A549 (cell line): ENCODE data around the gene CDC40. TPM values are rescaled to one million over a fixed set of nuclear protein-coding genes. Genes with fewer than 3 reads are reported as not detected.

Experiments
- ATAC-seq, 2 experiments: fragments of 200-7000 bp in 1 of 2; fragments of >200 bp in 1 of 2; cut with Nextera tagmentation in 1 of 2; cut with Tn5 transposase in 1 of 2; 3 replicates each; pipeline versions ENCODE4 v1.8.0 to v1.9.1; 2018 to 2020; ENCODE audit warnings: mild to moderate bottlenecking in 1 of 2, moderate library complexity in 1 of 2
- CTCF ChIA-PET: fragments of 300-600 bp; sonication (Branson Sonifier 250); formaldehyde crosslinking; extraction: SDS; loops from one replicate; lab custom pipeline; 2021; ENCODE audit warnings: antibody characterized with exemption, inconsistent platforms; lab: Yijun Ruan, JAX
- POLR2A ChIA-PET: fragments of 350-600 bp; formaldehyde crosslinking; extraction: SDS; loops from one replicate; lab custom pipeline; 2021; ENCODE audit warnings: antibody characterized with exemption, inconsistent platforms; lab: Yijun Ruan, JAX
- DNase-seq, 2 experiments: peaks; one replicate each; pipeline versions ENCODE4 v3.0.0 to v3.0.0-alpha.2; 2011 to 2016; ENCODE audit warnings: low read depth in 1 of 2, low spot score in 1 of 2
- FAIRE-seq: peaks from 2 replicates; lab custom pipeline; 2011; peaks lifted over from hg19 to GRCh38; lab: Jason Lieb, UNC
- H3K27ac ChIP-seq, 2 experiments: fragments of >200 bp; sonication (Bioruptor Twin); formaldehyde crosslinking; 3 replicates each; pipeline ENCODE4 v1.5.1; 2016 to 2017
- H3K4me1 ChIP-seq: fragments of >200 bp; sonication (Bioruptor Twin); formaldehyde crosslinking; 3 replicates; pipeline ENCODE4 v1.6.1; 2016
- H3K4me2 ChIP-seq: fragments of >200 bp; sonication (Bioruptor Twin); formaldehyde crosslinking; 3 replicates; pipeline ENCODE4 v1.6.1; 2016
- H3K4me3 ChIP-seq: fragments of >200 bp; sonication (Bioruptor Twin); formaldehyde crosslinking; 3 replicates; pipeline ENCODE4 v1.5.1; 2016
- H3K9me3 ChIP-seq: fragments of >200 bp; sonication (Bioruptor Twin); formaldehyde crosslinking; 3 replicates; pipeline ENCODE4 v1.6.1; 2016
- CBX2 ChIP-seq: fragments of 200-600 bp; sonication (generic); IDR thresholded peaks from 2 replicates; pipeline ENCODE4 v1.6.1; 2016; ENCODE audit warnings: low read depth, mild to moderate bottlenecking, borderline replicate concordance
- CHD4 ChIP-seq: fragments of 200-600 bp; sonication (generic); IDR thresholded peaks from 2 replicates; pipeline ENCODE4 v1.6.1; 2016; ENCODE audit warnings: antibody characterized with exemption, mild to moderate bottlenecking, borderline replicate concordance
- ESRRA ChIP-seq: fragments of 150-350 bp; IDR thresholded peaks from 2 replicates; pipeline ENCODE4 v1.6.1; 2014; ENCODE audit warnings: mild to moderate bottlenecking, low read length, borderline replicate concordance
- FOSB ChIP-seq: fragments of 250-450 bp; sonication (Bioruptor Pico); IDR thresholded peaks from 2 replicates; pipeline ENCODE4 v1.5.0; 2020; ENCODE audit warnings: mild to moderate bottlenecking, moderate library complexity
- FOXS1 ChIP-seq: fragments of 250-450 bp; sonication (Bioruptor Pico); IDR thresholded peaks from 2 replicates; pipeline ENCODE4 v1.5.0; 2020; ENCODE audit warnings: mild to moderate bottlenecking, moderate library complexity
- GATA3 ChIP-seq: IDR thresholded peaks from 2 replicates; pipeline ENCODE4 v1.6.1; 2012; ENCODE audit warnings: borderline replicate concordance
- HOXA7 ChIP-seq: fragments of 250-450 bp; sonication (Bioruptor Pico); IDR thresholded peaks from 2 replicates; pipeline ENCODE4 v1.5.0; 2020; ENCODE audit warnings: mild to moderate bottlenecking, moderate library complexity
- HOXB13 ChIP-seq: fragments of 250-450 bp; sonication (Bioruptor Pico); IDR thresholded peaks from 2 replicates; pipeline ENCODE4 v1.5.0; 2020; ENCODE audit warnings: low read depth, mild to moderate bottlenecking, moderate library complexity
- HOXB5 ChIP-seq: fragments of 250-450 bp; sonication (Bioruptor Pico); IDR thresholded peaks from 2 replicates; pipeline ENCODE4 v1.5.0; 2020; ENCODE audit warnings: mild to moderate bottlenecking, moderate library complexity
- JUNB ChIP-seq: fragments of >200 bp; sonication (Bioruptor Twin); formaldehyde crosslinking; IDR thresholded peaks from 2 replicates; pipeline ENCODE4 v1.6.1; 2016
- MAFK ChIP-seq: fragments of 450-650 bp; IDR thresholded peaks from 2 replicates; pipeline ENCODE4 v1.6.1; 2014; ENCODE audit not compliant: partially characterized antibody
- MAZ ChIP-seq: fragments of 150-350 bp; IDR thresholded peaks from 2 replicates; pipeline ENCODE4 v1.6.1; 2014; ENCODE audit warnings: antibody characterized with exemption, low read depth, low read length, borderline replicate concordance
- NFE2L2 ChIP-seq: fragments of 150-350 bp; conservative IDR thresholded peaks from 2 replicates; pipeline ENCODE4 v1.6.1; 2014; ENCODE audit warnings: low read length
- NR3C1 ChIP-seq: fragments of >200 bp; sonication (Bioruptor Twin); formaldehyde crosslinking; IDR thresholded peaks from 3 replicates; pipeline ENCODE4 v1.6.1; 2017
- PHF8 ChIP-seq: fragments of 200-600 bp; sonication (generic); IDR thresholded peaks from 2 replicates; pipeline ENCODE4 v1.6.1; 2016; ENCODE audit warnings: low read depth, mild to moderate bottlenecking, antibody characterized with exemption, moderate library complexity, borderline replicate concordance
- POLR2AphosphoS2 ChIP-seq: conservative IDR thresholded peaks from 2 replicates; pipeline ENCODE4 v1.6.1; 2012; ENCODE audit warnings: low read length, improper control_type of control experiment, inconsistent platforms
- RCOR1 ChIP-seq: fragments of 150-350 bp; IDR thresholded peaks from 2 replicates; pipeline ENCODE4 v1.6.1; 2014; ENCODE audit warnings: antibody characterized with exemption, low read length, low read depth
- SREBF2 ChIP-seq: fragments of 450-650 bp; IDR thresholded peaks from 2 replicates; pipeline ENCODE4 v1.6.1; 2014; ENCODE audit warnings: mild to moderate bottlenecking, moderate library complexity
- TFCP2L1 ChIP-seq: fragments of 250-450 bp; sonication (Bioruptor Pico); IDR thresholded peaks from 2 replicates; pipeline ENCODE4 v1.5.0; 2021; ENCODE audit warnings: mild to moderate bottlenecking
- TP53 ChIP-seq: fragments of 250-450 bp; sonication (Bioruptor Pico); IDR thresholded peaks from 2 replicates; pipeline ENCODE4 v1.5.0; 2021; ENCODE audit warnings: mild to moderate bottlenecking, moderate library complexity
- ZC3H11A ChIP-seq: fragments of 450-650 bp; IDR thresholded peaks from 2 replicates; pipeline ENCODE4 v1.6.1; 2014; ENCODE audit warnings: antibody characterized with exemption, mild to moderate bottlenecking
- ZFP36 ChIP-seq: fragments of 450-650 bp; IDR thresholded peaks from 2 replicates; pipeline ENCODE4 v1.6.1; 2014; ENCODE audit warnings: borderline replicate concordance; ENCODE audit not compliant: partially characterized antibody
- WGBS: methylation state at CpG from one replicate; pipeline ENCODE4 v1.1.6; 2017; ENCODE audit errors: missing lambda C conversion rate; 5-methylcytosine and 5-hydroxymethylcytosine counted together
- polyA plus RNA-seq, 4 experiments: library from polyadenylated mRNA; depleted of rRNA in 3 of 4; stranded (reverse); fragments of >200 nt; fragmentation: RNase III in 1 of 4; extraction: RNeasy Plus Mini Kit Qiagen cat#74134 plus additional on column Dnase treatment in 1 of 4; gene quantifications; 2 replicates in 3 of 4; 3 replicates in 1 of 4; pipeline ENCODE4 v1.2.3, GENCODE V29; 2011 to 2017
- TF ChIP-seq, protein P1 (sequence below): IDR thresholded peaks from 2 replicates; pipeline ENCODE4 v1.6.1; 2012
- TF ChIP-seq, protein P2 (sequence below): fragments of 250-450 bp; sonication (Bioruptor Pico); IDR thresholded peaks from 2 replicates; pipeline ENCODE4 v1.5.0; 2020; ENCODE audit warnings: low read depth, mild to moderate bottlenecking, moderate library complexity
- TF ChIP-seq, protein P3 (sequence below): IDR thresholded peaks from 2 replicates; pipeline ENCODE4 v1.6.1; 2012
- TF ChIP-seq, protein P4 (sequence below): fragments of 200-600 bp; sonication (generic); IDR thresholded peaks from 2 replicates; pipeline ENCODE4 v1.6.1; 2016; ENCODE audit warnings: antibody characterized with exemption, mild to moderate bottlenecking, moderate library complexity
- TF ChIP-seq, protein P5 (sequence below): fragments of >200 bp; sonication (Bioruptor Twin); formaldehyde crosslinking; IDR thresholded peaks from 2 replicates; pipeline ENCODE4 v1.6.1; 2016
- TF ChIP-seq, protein P6 (sequence below): fragments of >200 bp; sonication (Bioruptor Twin); formaldehyde crosslinking; IDR thresholded peaks from 3 replicates; pipeline ENCODE4 v1.5.1; 2016

The CDC40 gene
- polyA plus RNA-seq, 2 of the 4 experiments (the other 2 are of a cell fraction), result 11.6 to 22.2 TPM

GRCh38 chr6:110217266-110217665, 37.0 kb downstream of the CDC40 start:
- H3K27ac ChIP-seq, result no peak overlapping the region
- no peaks in the 10 kb centered on the region for H3K9me3 ChIP-seq
- H3K4me3 ChIP-seq, result no peak overlapping the region
- H3K4me2 ChIP-seq, result no peak overlapping the region
- POLR2A ChIA-PET, result no interaction called here
- no peak for FAIRE-seq
- no peak for DNase-seq
- TF ChIP-seq HOXA7 (CRISPR knock-in tag) (no peak), HOXB13 (CRISPR knock-in tag) (no peak), TP53 (CRISPR knock-in tag) (no peak), MAZ (no peak), NFE2L2 (no peak), ZC3H11A (no peak), TFCP2L1 (CRISPR knock-in tag) (no peak), NR3C1 (no peak), PHF8 (no peak), POLR2AphosphoS2 (no peak), HOXB5 (no peak), FOXS1 (CRISPR knock-in tag) (no peak)
- TF ChIP-seq, protein P1, sequence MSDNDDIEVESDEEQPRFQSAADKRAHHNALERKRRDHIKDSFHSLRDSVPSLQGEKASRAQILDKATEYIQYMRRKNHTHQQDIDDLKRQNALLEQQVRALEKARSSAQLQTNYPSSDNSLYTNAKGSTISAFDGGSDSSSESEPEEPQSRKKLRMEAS, result no peak
- TF ChIP-seq, protein P2, sequence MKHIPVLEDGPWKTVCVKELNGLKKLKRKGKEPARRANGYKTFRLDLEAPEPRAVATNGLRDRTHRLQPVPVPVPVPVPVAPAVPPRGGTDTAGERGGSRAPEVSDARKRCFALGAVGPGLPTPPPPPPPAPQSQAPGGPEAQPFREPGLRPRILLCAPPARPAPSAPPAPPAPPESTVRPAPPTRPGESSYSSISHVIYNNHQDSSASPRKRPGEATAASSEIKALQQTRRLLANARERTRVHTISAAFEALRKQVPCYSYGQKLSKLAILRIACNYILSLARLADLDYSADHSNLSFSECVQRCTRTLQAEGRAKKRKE (CRISPR knock-in tag), result no peak
- ATAC-seq, result no peak
- CTCF ChIA-PET, result interaction anchor here (1.6 kb wide), 1 partner anchor 42 kb away, joined by 3 read pairs; no protein-coding TSS in a partner anchor
- no peaks in the 10 kb centered on the region for H3K4me1 ChIP-seq
- 84% methylated on average over 2 of the region's 2 CpGs for WGBS

DNA sequence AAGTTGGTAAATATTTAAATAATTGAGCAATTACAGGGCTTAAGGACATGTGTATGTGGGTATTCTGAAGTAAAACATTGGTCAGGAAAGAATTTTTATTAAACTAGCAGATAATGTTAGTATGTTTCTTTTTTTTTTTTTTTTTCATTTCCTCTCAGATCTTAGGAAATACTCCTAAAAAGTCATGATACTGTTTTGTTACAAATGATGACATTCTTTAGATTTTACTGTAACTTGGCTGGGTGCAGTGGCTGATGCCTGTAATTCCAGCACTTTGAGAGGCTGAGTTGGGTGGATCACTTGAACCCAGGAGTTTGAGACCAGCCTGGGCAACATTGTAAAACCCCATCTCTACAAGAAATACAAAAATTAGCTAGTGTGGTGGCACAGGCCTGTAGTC, 41.5 kb downstream of the CDC40 start:
- CTCF ChIA-PET, result no interaction called here
- no peak for FAIRE-seq
- Histone ChIP-seq H3K4me3 (no peak overlapping the region), H3K4me2 (no peak overlapping the region), H3K27ac (no peak overlapping the region), H3K4me1 (no peaks in the 10 kb centered on the region), H3K9me3 (no peaks in the 10 kb centered on the region)
- ATAC-seq, result no peak
- TF ChIP-seq CHD4, result no peak
- TF ChIP-seq TFCP2L1 (CRISPR knock-in tag), result no peak
- no peak for TF ChIP-seq ESRRA
- TF ChIP-seq, protein P3, sequence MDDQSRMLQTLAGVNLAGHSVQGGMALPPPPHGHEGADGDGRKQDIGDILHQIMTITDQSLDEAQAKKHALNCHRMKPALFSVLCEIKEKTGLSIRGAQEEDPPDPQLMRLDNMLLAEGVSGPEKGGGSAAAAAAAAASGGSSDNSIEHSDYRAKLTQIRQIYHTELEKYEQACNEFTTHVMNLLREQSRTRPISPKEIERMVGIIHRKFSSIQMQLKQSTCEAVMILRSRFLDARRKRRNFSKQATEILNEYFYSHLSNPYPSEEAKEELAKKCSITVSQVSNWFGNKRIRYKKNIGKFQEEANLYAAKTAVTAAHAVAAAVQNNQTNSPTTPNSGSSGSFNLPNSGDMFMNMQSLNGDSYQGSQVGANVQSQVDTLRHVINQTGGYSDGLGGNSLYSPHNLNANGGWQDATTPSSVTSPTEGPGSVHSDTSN, result no peak
- no peak for DNase-seq
- POLR2A ChIA-PET, result no interaction called here

- FAIRE-seq (no peak), DNase-seq (no peak), ATAC-seq (no peak)
- Histone ChIP-seq H3K4me3 (no peak overlapping the region), H3K4me2 (no peak overlapping the region), H3K27ac (no peak overlapping the region), H3K9me3 (no peaks in the 10 kb centered on the region), H3K4me1 (no peaks in the 10 kb centered on the region)
- no peak for TF ChIP-seq GATA3
- TF ChIP-seq HOXB13 (CRISPR knock-in tag), result no peak
- no peak for TF ChIP-seq ZFP36
- TF ChIP-seq, protein P4, sequence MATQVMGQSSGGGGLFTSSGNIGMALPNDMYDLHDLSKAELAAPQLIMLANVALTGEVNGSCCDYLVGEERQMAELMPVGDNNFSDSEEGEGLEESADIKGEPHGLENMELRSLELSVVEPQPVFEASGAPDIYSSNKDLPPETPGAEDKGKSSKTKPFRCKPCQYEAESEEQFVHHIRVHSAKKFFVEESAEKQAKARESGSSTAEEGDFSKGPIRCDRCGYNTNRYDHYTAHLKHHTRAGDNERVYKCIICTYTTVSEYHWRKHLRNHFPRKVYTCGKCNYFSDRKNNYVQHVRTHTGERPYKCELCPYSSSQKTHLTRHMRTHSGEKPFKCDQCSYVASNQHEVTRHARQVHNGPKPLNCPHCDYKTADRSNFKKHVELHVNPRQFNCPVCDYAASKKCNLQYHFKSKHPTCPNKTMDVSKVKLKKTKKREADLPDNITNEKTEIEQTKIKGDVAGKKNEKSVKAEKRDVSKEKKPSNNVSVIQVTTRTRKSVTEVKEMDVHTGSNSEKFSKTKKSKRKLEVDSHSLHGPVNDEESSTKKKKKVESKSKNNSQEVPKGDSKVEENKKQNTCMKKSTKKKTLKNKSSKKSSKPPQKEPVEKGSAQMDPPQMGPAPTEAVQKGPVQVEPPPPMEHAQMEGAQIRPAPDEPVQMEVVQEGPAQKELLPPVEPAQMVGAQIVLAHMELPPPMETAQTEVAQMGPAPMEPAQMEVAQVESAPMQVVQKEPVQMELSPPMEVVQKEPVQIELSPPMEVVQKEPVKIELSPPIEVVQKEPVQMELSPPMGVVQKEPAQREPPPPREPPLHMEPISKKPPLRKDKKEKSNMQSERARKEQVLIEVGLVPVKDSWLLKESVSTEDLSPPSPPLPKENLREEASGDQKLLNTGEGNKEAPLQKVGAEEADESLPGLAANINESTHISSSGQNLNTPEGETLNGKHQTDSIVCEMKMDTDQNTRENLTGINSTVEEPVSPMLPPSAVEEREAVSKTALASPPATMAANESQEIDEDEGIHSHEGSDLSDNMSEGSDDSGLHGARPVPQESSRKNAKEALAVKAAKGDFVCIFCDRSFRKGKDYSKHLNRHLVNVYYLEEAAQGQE, result no peak
- no peak for TF ChIP-seq CBX2
- no peak for TF ChIP-seq FOSB
- TF ChIP-seq ZC3H11A, result no peak
- TF ChIP-seq HOXA7 (CRISPR knock-in tag), result no peak
- TF ChIP-seq RCOR1, result no peak
- no peak for TF ChIP-seq JUNB
- TF ChIP-seq MAFK, result no peak
- TF ChIP-seq, protein P5, sequence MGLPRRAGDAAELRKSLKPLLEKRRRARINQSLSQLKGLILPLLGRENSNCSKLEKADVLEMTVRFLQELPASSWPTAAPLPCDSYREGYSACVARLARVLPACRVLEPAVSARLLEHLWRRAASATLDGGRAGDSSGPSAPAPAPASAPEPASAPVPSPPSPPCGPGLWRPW, result no peak
- TF ChIP-seq, protein P6, sequence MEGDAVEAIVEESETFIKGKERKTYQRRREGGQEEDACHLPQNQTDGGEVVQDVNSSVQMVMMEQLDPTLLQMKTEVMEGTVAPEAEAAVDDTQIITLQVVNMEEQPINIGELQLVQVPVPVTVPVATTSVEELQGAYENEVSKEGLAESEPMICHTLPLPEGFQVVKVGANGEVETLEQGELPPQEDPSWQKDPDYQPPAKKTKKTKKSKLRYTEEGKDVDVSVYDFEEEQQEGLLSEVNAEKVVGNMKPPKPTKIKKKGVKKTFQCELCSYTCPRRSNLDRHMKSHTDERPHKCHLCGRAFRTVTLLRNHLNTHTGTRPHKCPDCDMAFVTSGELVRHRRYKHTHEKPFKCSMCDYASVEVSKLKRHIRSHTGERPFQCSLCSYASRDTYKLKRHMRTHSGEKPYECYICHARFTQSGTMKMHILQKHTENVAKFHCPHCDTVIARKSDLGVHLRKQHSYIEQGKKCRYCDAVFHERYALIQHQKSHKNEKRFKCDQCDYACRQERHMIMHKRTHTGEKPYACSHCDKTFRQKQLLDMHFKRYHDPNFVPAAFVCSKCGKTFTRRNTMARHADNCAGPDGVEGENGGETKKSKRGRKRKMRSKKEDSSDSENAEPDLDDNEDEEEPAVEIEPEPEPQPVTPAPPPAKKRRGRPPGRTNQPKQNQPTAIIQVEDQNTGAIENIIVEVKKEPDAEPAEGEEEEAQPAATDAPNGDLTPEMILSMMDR, result no peak
- TF ChIP-seq SREBF2, result no peak
- CTCF ChIA-PET, result no interaction called here
- 90% methylated on average over 1 of the region's 1 CpG for WGBS
- POLR2A ChIA-PET, result no interaction called here
Measured at GRCh38 chr6:110226261-110226660, 46.0 kb downstream of the CDC40 start.
